ENCODE results near the gene HKDC1.

DNA sequence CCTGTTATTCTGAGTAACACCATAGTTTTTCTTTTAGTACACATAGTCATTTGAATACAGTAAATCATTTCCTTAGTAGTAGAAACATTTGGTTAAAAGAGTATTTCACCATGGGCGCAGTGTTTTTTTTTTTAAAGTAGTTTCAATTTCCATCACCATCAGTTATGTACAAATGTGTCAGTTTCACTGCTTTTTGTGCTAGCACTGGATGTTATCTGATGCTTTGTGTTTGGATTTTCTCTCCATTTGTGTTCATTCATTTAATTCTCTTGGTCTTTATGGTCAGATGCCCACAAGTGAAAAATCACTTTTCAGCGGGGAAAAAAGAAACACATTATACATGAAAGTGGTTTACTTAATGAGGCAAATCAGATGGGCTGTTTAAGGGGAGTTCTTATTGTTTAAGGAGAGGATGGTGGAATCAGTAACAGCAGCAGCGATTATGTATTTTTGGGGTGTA, 42.2 kb downstream of the HKDC1 start:
- TF ChIP-seq, protein P1, sequence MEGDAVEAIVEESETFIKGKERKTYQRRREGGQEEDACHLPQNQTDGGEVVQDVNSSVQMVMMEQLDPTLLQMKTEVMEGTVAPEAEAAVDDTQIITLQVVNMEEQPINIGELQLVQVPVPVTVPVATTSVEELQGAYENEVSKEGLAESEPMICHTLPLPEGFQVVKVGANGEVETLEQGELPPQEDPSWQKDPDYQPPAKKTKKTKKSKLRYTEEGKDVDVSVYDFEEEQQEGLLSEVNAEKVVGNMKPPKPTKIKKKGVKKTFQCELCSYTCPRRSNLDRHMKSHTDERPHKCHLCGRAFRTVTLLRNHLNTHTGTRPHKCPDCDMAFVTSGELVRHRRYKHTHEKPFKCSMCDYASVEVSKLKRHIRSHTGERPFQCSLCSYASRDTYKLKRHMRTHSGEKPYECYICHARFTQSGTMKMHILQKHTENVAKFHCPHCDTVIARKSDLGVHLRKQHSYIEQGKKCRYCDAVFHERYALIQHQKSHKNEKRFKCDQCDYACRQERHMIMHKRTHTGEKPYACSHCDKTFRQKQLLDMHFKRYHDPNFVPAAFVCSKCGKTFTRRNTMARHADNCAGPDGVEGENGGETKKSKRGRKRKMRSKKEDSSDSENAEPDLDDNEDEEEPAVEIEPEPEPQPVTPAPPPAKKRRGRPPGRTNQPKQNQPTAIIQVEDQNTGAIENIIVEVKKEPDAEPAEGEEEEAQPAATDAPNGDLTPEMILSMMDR (IDR thresholded peaks at IDR 0.05; ENCODE audit: insufficient read depth, low read length) = no peak
- TF ChIP-seq POLR2AphosphoS5 (IDR thresholded peaks at IDR 0.05; ENCODE audit: low read depth) = no peak

All from HL-60 (cell line).